GM19468 (cell line): ENCODE results near the gene CTNNA2.

Experiments
- ATAC-seq: cut with Tn5 transposase; IDR thresholded peaks from one replicate; pipeline ENCODE4 v1.9.1; 2021; ENCODE audit warnings: mild to moderate bottlenecking, moderate library complexity, moderate number of reproducible peaks; ENCODE audit not compliant: unreplicated experiment; ENCODE audit errors: extremely low read depth

Gene CTNNA2

DNA sequence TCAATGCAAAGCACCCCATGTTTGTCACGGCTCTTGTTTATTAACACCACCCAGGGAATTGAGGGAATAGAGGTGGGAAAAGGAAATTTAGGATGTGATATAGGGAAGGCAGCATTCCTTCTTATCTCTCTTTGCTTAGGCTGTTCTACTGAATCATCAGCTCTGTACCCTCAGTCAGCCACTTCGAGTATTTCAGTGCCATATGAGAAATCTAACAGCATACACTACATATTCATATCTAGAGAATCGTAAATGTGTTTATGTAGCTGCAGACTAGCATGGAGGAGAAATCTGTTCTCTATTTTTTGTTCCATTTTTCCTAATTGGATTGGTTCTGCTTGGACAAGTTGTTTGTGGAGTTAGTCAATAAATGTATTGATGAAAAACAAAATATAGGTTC is 187.8 kb downstream of the CTNNA2 start:
- no peak for ATAC-seq

DNA sequence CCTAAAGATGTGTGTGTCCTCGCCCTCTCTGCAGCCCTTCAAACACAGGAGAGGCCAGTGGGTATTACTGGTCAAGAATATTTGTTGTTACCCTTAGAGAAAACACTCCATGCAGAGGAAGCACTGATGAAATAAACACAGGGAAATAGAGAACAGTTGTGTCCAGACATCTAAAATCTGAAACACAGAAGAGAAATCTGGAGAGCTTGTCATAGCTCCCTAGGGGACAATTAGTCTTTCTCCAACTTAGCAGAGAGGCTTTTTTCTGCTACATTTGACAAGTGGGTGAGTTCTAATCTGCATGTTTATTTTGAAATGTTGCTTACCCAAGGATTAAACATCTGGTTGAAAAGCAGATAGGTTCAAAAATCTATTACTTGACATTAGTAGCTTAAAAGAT is 190.1 kb downstream of the CTNNA2 start:
- no peak for ATAC-seq

DNA sequence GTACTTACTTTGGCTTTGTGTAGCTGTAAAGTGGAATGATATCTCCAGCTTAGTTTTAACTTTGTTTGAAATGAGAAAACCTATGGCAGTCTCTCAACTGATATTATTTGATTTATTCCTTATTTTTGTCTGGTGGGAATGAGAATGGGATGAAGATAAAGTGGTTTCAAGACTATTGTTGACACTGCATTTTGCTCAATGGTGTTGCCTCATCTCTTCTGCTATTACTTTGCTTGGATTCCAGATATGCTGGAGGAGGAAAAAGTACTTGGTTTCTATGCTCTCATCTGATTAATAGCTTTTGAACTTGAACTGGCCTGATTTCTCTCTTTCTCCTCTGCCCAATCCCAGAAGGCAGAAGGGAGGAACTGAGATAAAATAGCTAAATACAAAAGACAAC is 198.2 kb downstream of the CTNNA2 start:
- ATAC-seq, result no peak

DNA sequence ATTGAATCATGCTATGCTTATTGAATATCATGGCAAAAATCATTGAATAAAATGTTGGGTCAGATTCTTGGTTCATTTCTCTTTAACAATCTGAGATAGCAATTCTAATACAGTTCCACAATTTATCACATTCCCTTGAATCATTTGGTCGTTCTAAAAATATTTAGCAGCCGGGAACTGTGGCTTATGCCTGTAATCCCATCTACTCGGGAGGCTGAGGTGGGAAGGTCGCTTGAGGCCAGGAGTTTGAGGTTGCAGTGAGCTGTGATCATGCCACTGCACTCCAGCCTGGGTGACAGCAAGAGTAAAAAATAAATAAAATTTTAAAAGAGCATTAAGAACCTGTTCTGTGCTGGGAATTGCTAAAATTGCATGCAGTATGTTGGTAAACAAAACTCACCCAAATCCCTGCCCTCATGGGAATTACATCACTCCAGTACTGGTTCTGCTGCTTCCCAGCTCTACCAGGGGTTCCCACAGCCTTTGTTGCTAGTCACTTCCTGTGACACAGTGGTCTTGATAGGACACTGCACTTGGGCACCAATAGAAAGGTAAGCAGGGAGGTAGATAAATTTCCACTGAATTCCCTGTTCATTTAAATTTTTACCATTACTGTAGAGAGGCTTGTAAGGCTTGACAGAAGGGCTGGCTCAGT is 200.4 kb downstream of the CTNNA2 start:
- ATAC-seq, result no peak

DNA sequence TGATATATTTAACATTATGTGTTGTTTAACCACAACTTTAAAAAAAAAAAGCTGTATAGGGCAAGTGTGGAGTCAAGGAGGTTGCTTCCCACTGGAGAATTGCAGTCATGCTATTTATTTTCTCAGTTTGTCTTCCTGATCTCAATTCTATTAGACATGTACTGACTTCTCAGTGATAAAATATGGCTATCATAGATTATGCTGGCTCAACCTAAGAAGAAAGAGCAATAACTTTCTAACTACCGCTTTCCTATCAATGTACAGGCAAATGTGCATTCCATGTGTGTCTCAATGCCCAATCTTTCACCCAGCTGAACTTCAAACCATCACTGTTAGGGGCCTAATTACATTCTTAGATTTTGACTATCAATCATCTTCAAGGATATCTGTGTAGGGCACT is 201.4 kb downstream of the CTNNA2 start:
- ATAC-seq, result no peak

DNA sequence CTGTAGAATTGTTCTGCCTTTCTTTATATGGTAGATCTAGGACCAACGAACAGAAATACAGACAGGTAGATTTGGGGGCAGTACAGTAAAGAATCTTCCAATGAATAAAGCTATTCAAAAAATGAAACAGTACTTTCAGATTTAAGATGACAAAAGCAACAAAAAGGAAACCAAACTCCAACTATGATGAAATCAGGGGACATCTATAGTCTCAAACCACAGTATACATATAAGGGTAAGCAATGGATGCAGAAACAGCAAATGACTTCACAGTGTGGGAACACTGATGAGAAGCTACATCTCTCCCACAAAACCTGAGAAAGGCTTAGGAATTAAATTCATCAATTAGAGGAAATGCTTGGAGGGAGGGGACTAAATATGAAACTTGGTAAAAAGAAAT is 202.5 kb downstream of the CTNNA2 start:
- no peak for ATAC-seq

DNA sequence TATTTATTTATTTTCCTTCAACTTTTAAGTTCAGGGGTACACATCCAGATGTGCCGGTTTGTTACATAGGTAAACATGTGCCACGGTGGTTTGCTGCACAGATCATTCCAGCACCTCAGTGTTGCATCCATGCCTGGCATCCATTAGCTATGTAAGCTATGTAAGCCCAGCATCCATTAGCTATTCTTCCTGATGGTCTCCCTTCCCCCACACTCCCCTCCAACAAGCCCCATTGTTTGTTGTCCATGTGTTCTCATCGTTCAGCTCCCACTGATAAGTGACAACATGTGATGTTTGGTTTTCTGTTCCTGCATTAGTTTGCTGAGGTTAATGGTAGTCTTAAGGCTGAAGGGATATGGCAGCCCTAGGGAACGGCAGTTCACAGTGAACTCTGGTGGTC is 203.4 kb downstream of the CTNNA2 start:
- ATAC-seq, result no peak

DNA sequence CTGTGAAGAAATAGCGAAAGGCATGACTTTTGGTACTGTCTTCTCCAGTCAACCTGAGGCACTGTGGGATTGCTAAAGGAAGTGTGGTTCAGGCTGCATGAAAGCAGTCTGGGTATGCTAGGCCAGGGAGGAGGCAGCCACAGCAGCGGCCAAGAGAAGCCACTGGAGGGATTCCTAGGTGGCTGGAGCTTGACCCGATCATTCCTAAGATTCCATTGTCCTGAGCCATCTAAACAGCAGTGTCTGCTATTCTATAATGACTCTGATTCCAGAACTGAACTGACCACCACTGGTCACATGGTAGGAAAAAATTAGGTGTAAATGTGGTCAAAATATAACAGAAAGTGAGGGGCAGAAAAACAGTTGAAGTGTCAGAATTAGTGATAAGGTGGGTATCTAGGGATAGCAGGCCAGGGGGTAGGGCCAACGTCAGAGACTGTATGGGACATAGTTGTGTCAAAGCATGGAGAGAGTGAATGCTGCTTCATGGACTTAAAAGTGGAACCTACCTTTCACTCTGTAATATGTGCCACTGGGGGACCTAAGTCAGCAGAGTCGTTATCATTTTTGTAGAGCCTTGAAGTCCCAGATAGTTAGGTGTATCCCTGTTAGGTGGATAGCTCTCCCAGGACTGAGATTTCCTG is 204.6 kb downstream of the CTNNA2 start:
- ATAC-seq, result no peak

DNA sequence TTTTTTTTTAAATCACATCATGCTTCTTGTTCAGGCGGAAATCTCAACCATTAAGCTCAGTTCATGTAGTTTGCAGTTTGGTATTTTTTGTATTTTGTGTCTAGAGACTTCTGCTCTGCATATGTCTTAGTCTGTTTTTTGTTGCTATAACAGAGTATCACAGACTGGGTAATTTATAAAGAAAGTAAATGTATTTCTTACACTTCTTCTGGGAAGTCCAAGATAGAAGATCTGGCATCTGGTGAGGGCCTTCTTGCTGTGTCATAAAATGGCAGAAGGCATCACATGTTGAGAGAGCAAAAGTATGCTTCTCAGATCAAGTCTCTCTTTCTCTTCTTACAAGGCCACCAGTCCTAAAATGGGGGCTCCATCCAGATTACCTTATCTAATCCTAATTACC is 208.2 kb downstream of the CTNNA2 start:
- ATAC-seq, result no peak

DNA sequence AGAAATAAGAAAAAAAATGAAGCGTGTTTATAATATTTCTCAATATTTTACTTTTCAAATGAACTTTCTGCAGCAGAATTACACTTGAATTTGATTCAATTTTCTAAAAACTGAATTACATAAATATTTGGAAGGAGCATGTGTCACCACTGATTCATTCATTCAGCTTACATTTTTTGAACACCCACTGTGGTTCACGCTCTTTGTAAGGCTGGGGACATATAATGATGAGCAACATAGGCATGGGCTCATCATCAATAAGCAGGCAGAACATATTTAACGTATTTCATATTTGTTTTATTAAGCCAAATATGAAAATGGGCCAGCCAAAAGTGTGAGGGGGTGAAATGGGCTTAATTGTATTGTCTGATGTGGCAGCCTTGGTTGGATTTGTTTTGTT is 209.1 kb downstream of the CTNNA2 start:
- no peak for ATAC-seq

DNA sequence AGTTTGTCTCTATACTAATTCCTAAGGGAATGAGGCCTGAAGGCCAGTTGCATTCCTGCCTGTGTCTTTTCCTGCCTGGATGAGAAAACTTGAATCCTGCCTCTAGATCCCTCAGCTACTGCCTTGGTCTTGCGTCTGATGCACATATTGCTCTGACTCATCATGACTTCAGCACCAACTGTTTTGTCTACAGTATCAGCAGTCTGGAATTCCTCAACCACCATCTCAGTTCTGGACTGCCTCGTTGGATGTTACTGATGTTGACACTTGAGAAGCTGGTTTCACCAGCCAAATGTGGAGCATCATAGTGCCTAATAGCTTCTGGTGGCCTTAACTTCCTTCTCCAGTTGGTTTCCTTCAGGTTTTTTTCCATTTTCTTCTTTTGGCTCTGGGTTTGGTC is 211.0 kb downstream of the CTNNA2 start:
- no peak for ATAC-seq

DNA sequence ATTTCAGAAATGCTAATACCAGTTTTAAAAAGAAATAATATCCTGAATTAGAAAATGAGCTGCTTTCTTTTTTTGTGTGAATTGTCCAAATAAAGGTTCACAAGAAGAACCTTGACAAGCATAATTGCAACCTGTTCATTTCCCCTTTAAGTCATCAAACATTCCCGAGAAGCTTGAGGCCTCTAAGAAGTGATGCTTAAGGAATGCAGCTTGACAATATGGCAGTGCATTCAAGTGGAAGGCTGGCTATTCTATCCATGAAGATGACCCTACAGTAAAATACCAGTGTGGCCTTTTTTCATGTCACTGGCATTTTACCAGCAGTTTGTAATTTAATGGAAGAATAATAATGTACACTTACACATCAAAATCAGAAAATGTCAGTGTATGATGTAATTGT is 216.7 kb downstream of the CTNNA2 start:
- no peak for ATAC-seq

DNA sequence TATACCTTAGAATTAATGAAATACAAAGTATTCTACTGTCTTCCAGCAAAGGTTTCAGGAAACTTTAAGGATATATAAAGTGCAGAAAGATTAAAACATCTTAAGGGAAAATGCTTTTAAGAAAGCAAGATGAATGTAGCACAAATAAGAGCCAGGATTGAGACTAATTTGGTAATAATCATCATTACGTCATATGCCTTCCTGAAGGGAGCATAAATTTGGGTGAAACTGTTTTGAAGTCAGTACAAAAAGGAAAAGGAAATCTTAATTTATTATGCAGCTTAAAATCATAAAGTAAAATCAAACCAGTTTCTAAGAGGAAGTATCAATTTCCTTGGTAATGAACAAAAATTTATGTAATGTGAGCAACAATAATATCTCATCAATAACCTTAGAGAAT is 221.7 kb downstream of the CTNNA2 start:
- no peak for ATAC-seq

DNA sequence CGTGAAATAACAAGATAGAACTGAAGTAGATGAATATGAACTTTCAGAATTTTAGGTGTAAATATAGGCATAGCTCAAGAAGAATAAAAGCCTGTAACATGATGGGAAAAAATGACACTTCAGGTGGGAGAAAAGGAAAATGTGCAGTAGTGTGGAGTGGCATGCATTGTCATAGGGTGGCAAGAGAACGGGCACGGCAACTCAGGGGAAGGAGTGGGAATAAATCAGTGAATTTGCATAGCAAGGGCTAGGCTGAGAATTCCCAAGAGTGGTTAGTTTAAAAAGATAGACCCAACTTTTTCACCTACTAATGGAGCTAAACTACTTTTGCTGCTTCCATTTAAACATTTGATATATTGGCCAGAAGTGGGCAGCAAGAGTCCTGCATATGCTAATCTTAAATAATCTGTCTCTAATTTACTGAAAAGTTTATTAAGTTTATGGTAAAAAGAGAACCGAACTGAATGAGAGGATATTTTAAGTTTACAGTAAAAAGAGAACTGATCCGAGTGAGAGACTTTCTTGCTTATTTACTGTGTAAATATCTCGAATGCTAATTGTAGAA is 228.1 kb downstream of the CTNNA2 start:
- ATAC-seq, result no peak

DNA sequence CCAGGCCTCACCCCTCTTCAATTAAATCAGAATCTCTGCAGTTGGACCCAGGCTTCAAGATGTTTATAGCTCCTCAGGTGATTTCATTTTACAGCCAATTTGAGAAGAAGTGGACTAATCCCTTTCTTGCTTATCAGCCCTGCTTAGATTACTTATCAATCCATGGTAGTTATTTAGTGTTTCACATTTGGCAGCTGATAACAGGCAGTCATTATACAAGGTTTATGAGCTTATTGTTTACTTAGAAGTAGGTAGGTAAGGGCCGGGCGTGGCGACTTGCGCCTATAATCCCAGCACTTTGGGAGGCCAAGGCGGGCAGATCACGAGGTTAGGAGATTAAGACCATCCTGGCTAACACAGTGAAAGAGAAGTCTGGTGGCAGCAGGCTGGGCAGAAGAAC is 237.5 kb downstream of the CTNNA2 start:
- ATAC-seq, result no peak

DNA sequence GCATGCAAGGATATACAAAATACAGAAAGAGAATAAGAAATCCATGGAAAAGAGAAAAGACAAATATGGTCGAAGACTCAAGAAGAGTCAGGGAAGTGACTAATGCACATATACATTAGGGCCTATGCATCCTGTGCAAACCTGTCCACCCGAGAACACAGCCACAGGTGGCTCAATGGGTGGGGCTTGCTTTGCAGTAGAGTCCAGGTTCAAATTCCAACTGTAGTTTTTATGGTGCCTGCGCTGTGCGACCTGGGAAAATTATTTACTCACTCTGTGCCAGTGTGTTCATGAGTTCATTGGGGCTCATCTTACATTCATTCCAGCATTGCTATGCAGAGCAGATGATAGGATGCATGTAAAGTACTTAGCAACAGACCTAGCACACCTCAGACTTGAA is 244.7 kb downstream of the CTNNA2 start:
- no peak for ATAC-seq

DNA sequence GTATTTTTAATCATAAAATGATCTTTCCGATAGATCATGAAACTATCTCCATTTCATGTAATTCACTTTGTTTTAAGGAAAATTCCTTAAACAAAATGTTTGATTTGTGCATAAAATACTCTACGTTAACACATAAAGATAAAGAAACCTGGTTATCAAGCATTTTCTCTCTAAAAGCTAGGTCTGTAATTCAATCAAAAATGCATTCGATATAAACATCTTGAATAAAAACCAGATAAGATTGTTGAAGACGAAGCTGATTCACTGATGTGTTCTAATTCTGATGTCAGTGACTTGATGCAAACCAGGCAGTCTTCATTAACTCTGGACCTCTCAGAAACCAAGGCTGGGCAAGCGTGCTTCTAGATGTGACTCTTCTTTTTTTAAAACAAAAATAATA is 245.2 kb downstream of the CTNNA2 start:
- ATAC-seq, result no peak

DNA sequence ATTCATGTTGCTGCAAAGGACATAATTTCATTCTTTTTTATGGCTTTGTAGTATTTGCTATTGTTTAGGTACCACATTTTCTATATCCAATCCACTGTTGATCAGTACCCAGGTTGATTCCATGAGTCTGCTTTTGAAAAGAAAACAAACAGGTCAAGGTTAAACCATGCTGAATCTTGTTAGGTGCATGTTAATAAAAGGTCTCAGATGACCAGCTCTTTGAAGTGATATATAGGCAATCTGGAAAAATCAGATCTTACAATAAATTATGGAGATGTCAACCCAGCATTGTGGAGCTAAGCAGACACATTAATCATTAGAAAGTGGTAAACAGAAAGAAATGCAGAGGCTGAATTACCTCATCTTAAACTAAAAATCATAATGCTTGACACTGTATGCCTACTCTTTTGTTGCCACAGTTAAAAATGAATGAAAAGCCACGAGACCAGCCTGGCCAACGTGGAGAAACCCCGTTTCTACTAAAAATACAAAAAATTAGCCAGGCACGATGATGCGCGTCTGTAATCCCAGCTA is 246.0 kb downstream of the CTNNA2 start:
- no peak for ATAC-seq

DNA sequence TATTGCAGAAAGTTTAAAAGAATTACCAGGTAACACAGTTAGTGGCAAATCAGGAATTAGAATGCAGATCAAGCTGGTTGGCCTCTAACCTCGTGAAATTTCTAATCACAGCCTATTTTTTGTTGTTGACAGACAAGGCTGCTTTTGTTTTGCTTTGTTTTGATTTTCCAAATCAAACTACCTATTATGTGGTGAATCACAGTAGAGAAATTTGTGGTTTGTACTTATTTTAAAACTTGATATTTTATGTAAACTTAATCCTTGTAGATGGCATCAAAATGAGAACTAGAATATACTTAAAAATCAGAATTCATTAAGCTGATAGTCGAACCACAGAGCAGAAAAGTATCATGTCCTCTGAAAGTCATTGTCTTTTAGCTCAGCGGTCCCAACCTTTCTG is 258.1 kb downstream of the CTNNA2 start:
- no peak for ATAC-seq

DNA sequence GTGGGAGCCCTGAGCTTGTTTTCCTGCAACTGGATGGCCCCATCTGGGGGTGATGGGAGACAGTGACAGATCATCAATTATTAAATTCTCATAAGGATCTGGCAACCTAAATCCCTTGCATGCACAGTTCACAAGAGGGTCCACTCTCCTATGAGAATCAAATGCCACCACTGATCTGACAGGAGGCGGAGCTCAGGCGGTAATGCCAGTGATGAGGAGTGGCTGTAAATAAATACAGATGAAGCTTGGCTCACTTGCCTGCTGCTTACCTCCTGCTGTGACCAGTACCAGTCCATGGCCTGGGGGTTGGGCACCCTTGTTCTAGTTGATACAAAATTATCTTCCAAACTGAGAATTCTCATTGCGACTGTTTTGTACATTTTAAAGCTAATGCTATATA is 258.6 kb downstream of the CTNNA2 start:
- ATAC-seq, result no peak

DNA sequence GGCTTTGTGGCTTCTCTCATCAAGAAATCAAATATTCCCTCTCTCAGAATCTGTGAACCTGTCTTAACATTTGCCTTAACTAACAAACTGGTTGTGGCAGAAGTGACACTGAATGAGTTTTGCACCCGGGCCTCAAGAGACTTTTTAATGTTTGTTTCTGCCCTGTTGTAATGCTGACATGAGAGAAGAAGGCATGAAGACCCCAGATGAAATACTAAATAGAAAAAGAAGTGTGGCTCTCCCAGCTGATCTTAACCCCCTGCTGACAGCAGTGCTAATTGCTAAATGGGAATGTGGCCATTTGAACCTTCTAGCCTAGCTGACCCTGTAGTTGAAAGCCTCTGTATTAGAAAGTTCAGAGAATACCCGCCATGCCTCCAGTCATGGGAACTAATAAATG is 261.2 kb downstream of the CTNNA2 start:
- ATAC-seq, result no peak

DNA sequence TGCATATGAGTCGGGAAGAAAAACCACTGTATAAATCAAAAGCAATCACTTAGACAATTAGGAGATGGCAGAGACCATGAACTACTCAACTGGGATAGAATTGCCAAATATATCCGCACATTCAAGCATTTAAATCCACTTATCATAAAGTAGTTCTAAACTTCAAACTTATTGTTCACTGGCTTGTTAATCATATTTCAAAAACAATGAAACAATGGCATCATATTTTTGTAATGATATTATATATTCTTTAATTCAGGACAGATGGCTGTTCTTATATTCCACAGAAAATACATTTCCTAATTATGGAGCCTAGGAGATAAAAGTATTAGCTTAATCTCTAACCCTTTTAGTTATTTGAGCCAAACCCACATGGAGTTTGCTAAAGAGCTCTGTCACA is 263.6 kb downstream of the CTNNA2 start:
- ATAC-seq, result no peak
